ENCODE data around the gene TBXT. TPM values are rescaled to one million over a fixed set of nuclear protein-coding genes. Genes with fewer than 3 reads are reported as not detected.

Gene TBXT
- total RNA-seq, 1 experiment from 2014 or later, result 0.31 TPM

- no peak overlapping the region for H3K4me2 ChIP-seq (ENCODE audit: insufficient read depth, insufficient read length, low read length)
- H3K18ac ChIP-seq (ENCODE audit: insufficient read length, low read depth, low read length), result no peak overlapping the region
- no peak overlapping the region for H2BK12ac ChIP-seq (ENCODE audit: insufficient read length, low read depth, low read length)
- no peak for DNase-seq
- no peaks in the 10 kb centered on the region for H3K9me3 Mint-ChIP-seq
- H4K20me1 ChIP-seq (ENCODE audit: control insufficient read depth, insufficient read depth, insufficient read length), result no peaks in the 10 kb centered on the region
- H3K27me3 ChIP-seq (ENCODE audit: insufficient read depth, low read length), result no peaks in the 10 kb centered on the region; the same call in 1 of the 2 replicates
- H3T11ph ChIP-seq (ENCODE audit: low read length), result no peak overlapping the region
- H4K91ac ChIP-seq (ENCODE audit: insufficient read length, low read depth, low read length), result no peak overlapping the region
- no peak overlapping the region for H2BK5ac ChIP-seq (ENCODE audit: insufficient read length, low read length)
- H2AK5ac ChIP-seq (ENCODE audit: insufficient read length, low read length), result no peak overlapping the region
- no peak overlapping the region for H3K9ac ChIP-seq (ENCODE audit: extremely low read depth, insufficient read length, low read length)
- no peak overlapping the region for H3K27ac Mint-ChIP-seq
- H3K36me3 Mint-ChIP-seq (ENCODE audit: insufficient read depth in 1 of 3, low read depth in 3 of 3), result no peaks in the 10 kb centered on the region
- no peak overlapping the region for H3K27ac ChIP-seq (ENCODE audit: insufficient read length, low read depth, low read length)
- H4K8ac ChIP-seq (replicated peaks; ENCODE audit: insufficient read length, low read depth, low read length), result no peak overlapping the region
- no peak overlapping the region for H2BK120ac ChIP-seq (ENCODE audit: low read depth, low read length, poor library complexity, severe bottlenecking)
- TF ChIP-seq, protein P1, sequence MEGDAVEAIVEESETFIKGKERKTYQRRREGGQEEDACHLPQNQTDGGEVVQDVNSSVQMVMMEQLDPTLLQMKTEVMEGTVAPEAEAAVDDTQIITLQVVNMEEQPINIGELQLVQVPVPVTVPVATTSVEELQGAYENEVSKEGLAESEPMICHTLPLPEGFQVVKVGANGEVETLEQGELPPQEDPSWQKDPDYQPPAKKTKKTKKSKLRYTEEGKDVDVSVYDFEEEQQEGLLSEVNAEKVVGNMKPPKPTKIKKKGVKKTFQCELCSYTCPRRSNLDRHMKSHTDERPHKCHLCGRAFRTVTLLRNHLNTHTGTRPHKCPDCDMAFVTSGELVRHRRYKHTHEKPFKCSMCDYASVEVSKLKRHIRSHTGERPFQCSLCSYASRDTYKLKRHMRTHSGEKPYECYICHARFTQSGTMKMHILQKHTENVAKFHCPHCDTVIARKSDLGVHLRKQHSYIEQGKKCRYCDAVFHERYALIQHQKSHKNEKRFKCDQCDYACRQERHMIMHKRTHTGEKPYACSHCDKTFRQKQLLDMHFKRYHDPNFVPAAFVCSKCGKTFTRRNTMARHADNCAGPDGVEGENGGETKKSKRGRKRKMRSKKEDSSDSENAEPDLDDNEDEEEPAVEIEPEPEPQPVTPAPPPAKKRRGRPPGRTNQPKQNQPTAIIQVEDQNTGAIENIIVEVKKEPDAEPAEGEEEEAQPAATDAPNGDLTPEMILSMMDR (conservative IDR thresholded peaks at IDR 0.05), result no peak
- H3K4ac ChIP-seq (ENCODE audit: low read depth, low read length), result no peak overlapping the region
- no peaks in the 10 kb centered on the region for H3K79me1 ChIP-seq (ENCODE audit: insufficient read depth, low read depth, low read length, poor library complexity, severe bottlenecking)
- no peak overlapping the region for H3K56ac ChIP-seq (ENCODE audit: insufficient read length, low read depth, low read length)
- H4K5ac ChIP-seq (ENCODE audit: insufficient read length, low read depth, low read length), result no peak overlapping the region
- no peaks in the 10 kb centered on the region for H3K9me3 ChIP-seq (ENCODE audit: control insufficient read depth, low read depth, low read length)
- H2BK15ac ChIP-seq (ENCODE audit: low read depth, low read length), result no peak overlapping the region
- no peaks in the 10 kb centered on the region for H3K23me2 ChIP-seq (ENCODE audit: insufficient read length, low read depth, low read length, poor library complexity, severe bottlenecking)
- no peaks in the 10 kb centered on the region for H3K4me1 ChIP-seq (ENCODE audit: insufficient read depth, low read length)
- H3K23ac ChIP-seq (ENCODE audit: insufficient read length, low read depth, low read length), result no peak overlapping the region
- H3K4me3 Mint-ChIP-seq, result no peak overlapping the region
- H2AFZ ChIP-seq (ENCODE audit: low read length), result no peak overlapping the region
- no peak overlapping the region for H2BK20ac ChIP-seq (ENCODE audit: low read depth, low read length, poor library complexity, severe bottlenecking)
- peaks cover 72% of the 10 kb centered on the region for H3K27me3 Mint-ChIP-seq (ENCODE audit: low read depth)
- WGBS (ENCODE audit: extremely low coverage, insufficient read length, low lambda C conversion rate), result no CpG with 5 or more reads among the region's 9 CpGs
- H3K79me2 ChIP-seq (ENCODE audit: insufficient read depth, low read length), result no peaks in the 10 kb centered on the region
- no peak overlapping the region for H3K14ac ChIP-seq (ENCODE audit: insufficient read depth, low read length)
- H3K4me1 Mint-ChIP-seq, result peaks cover 14 to 15% of the 10 kb centered on the region in 2 experiments
Observed at GRCh38 chr6:166203003-166203640, 35.5 kb upstream of the TBXT start.
